MM.1S (cell line): Measurements from ENCODE around the gene FBXL17.

Experiments used
- DNase-seq: peaks from one replicate; pipeline ENCODE4 v3.0.0-alpha.2; 2015
- H2AFZ ChIP-seq: fragments of 300-600 bp; sonication (generic); 2 replicates; pipeline ENCODE4 v1.6.0; 2016; ENCODE audit warnings: antibody characterized with exemption, low read length
- H3F3A ChIP-seq: fragments of 300-600 bp; sonication (generic); 2 replicates; pipeline ENCODE4 v1.6.1; 2016; ENCODE audit warnings: mild to moderate bottlenecking, antibody characterized with exemption, low read length, moderate library complexity, mixed read lengths; ENCODE audit not compliant: insufficient read depth
- H3K27ac ChIP-seq: fragments of 300-600 bp; sonication (generic); 2 replicates; pipeline ENCODE4 v1.5.1; 2016; ENCODE audit warnings: mild to moderate bottlenecking, low read length
- H3K27me3 ChIP-seq: fragments of 300-600 bp; sonication (generic); replicated peaks from 2 replicates; pipeline ENCODE4 v1.6.0; 2016; ENCODE audit warnings: low read length; ENCODE audit not compliant: insufficient read depth
- H3K36me3 ChIP-seq: fragments of 300-600 bp; sonication (generic); replicated peaks from 2 replicates; pipeline ENCODE4 v1.6.1; 2016; ENCODE audit warnings: mild to moderate bottlenecking, low read length, mixed read lengths; ENCODE audit not compliant: insufficient read depth
- H3K4me1 ChIP-seq: fragments of 300-600 bp; sonication (generic); 2 replicates; pipeline ENCODE4 v1.6.1; 2016; ENCODE audit warnings: low read length, mixed read lengths
- H3K4me2 ChIP-seq: fragments of 300-600 bp; sonication (generic); 2 replicates; pipeline ENCODE4 v1.6.0; 2016; ENCODE audit warnings: low read depth, low read length
- H3K4me3 ChIP-seq: fragments of 300-600 bp; sonication (generic); 2 replicates; pipeline ENCODE4 v1.5.1; 2016; ENCODE audit warnings: low read length, mixed read lengths
- H3K79me2 ChIP-seq: fragments of 300-600 bp; sonication (generic); 2 replicates; pipeline ENCODE4 v1.6.1; 2016; ENCODE audit warnings: mixed run types, low read length, mixed read lengths
- H3K9ac ChIP-seq: fragments of 300-600 bp; sonication (generic); 2 replicates; pipeline ENCODE4 v1.6.1; 2016; ENCODE audit warnings: low read length, mixed read lengths
- H3K9me2 ChIP-seq: fragments of 300-600 bp; sonication (generic); replicated peaks from 2 replicates; pipeline ENCODE4 v1.6.1; 2016; ENCODE audit warnings: mild to moderate bottlenecking, low read length, mixed read lengths; ENCODE audit not compliant: insufficient read depth
- H3K9me3 ChIP-seq: fragments of 300-600 bp; sonication (generic); replicated peaks from 2 replicates; pipeline ENCODE4 v1.6.1; 2016; ENCODE audit warnings: mild to moderate bottlenecking, low read length, mixed read lengths; ENCODE audit not compliant: insufficient read depth
- H4K20me1 ChIP-seq: fragments of 300-600 bp; sonication (generic); 2 replicates; pipeline ENCODE4 v1.6.1; 2016; ENCODE audit warnings: mild to moderate bottlenecking, low read length, moderate library complexity, mixed read lengths; ENCODE audit not compliant: insufficient read depth
- CTCF ChIP-seq: fragments of 300-600 bp; sonication (generic); IDR thresholded peaks from 2 replicates; pipeline ENCODE4 v1.5.1; 2016; ENCODE audit warnings: antibody characterized with exemption, low read length, mixed read lengths
- EZH2 ChIP-seq: fragments of 300-600 bp; sonication (generic); optimal IDR thresholded peaks from 2 replicates; pipeline ENCODE3; 2017; ENCODE audit warnings: low read depth, mild to moderate bottlenecking, antibody characterized with exemption, low read length, mixed read lengths
- EZH2phosphoT487 ChIP-seq: fragments of 300-600 bp; sonication (generic); IDR thresholded peaks from 2 replicates; pipeline ENCODE4 v1.6.1; 2018; ENCODE audit warnings: antibody characterized with exemption, low read length

Gene FBXL17

GRCh38 chr5:107930092-107930491, 451.8 kb downstream of the FBXL17 start:
- Histone ChIP-seq H4K20me1 (no peaks in the 10 kb centered on the region), H2AFZ (no peak overlapping the region), H3K9ac (no peak overlapping the region), H3K27me3 (no peaks in the 10 kb centered on the region), H3F3A (no peaks in the 10 kb centered on the region), H3K79me2 (no peaks in the 10 kb centered on the region), H3K27ac (no peak overlapping the region), H3K4me1 (no peaks in the 10 kb centered on the region), H3K9me3 (no peaks in the 10 kb centered on the region), H3K36me3 (no peaks in the 10 kb centered on the region), H3K4me3 (no peak overlapping the region), H3K9me2 (no peaks in the 10 kb centered on the region), H3K4me2 (no peak overlapping the region)
- no peak for TF ChIP-seq EZH2phosphoT487
- no peak for TF ChIP-seq EZH2
- TF ChIP-seq CTCF = no peak
- DNase-seq = no peak

- no peaks in the 10 kb centered on the region for H3K27me3 ChIP-seq
- H3K9ac ChIP-seq = no peak overlapping the region
- H3K36me3 ChIP-seq = no peaks in the 10 kb centered on the region
- H4K20me1 ChIP-seq = no peaks in the 10 kb centered on the region
- H3K27ac ChIP-seq = no peak overlapping the region
- H3K9me3 ChIP-seq = no peaks in the 10 kb centered on the region
- no peak for TF ChIP-seq CTCF
- TF ChIP-seq EZH2phosphoT487 = no peak
- TF ChIP-seq EZH2 = no peak
- no peaks in the 10 kb centered on the region for H3K79me2 ChIP-seq
- no peaks in the 10 kb centered on the region for H3K9me2 ChIP-seq
- no peak for DNase-seq
- no peak overlapping the region for H3K4me3 ChIP-seq
- H3F3A ChIP-seq = no peaks in the 10 kb centered on the region
- H3K4me2 ChIP-seq = no peak overlapping the region
- H3K4me1 ChIP-seq = no peaks in the 10 kb centered on the region
- no peak overlapping the region for H2AFZ ChIP-seq
These were observed 452.8 kb downstream of the FBXL17 start for GRCh38 chr5:107929080-107929479.

DNA sequence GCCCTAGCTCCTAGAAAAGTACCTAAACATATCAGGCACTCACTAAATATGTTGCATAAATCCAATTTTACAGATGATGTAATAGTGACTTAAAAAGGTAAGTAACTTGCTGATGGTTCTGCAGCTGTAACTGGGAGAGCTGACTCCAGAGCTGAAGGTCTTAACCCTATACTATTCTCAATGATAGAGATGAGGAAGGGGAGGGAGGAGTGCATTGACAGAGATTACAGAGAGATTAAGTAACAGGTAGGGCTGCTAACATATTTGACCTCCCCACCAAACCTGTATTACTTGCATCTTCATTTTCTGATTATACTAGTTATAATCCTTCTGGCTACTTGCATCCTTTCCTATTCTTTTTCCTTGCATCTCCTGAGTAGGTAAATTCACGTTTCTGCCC, 455.8 kb downstream of the FBXL17 start:
- no peaks in the 10 kb centered on the region for H3K9me3 ChIP-seq
- no peak for TF ChIP-seq CTCF

More for the DNA sequence above, 455.8 kb downstream of the FBXL17 start:
- Histone ChIP-seq H3K36me3 (no peaks in the 10 kb centered on the region), H3K27me3 (no peaks in the 10 kb centered on the region), H3K27ac (no peak overlapping the region), H3F3A (no peaks in the 10 kb centered on the region), H3K79me2 (no peaks in the 10 kb centered on the region), H2AFZ (no peak overlapping the region), H3K9me2 (no peaks in the 10 kb centered on the region), H4K20me1 (no peaks in the 10 kb centered on the region), H3K4me3 (no peak overlapping the region), H3K4me2 (no peak overlapping the region), H3K9ac (no peak overlapping the region), H3K4me1 (no peaks in the 10 kb centered on the region)
- DNase-seq = no peak
